HepG2 (cell line): ENCODE measurements around the gene YPEL3. TPM values are rescaled to one million over a fixed set of nuclear protein-coding genes. Genes with fewer than 3 reads are reported as not detected.

Experiments used
- AKAP8 ChIP-seq: sonication (generic); formaldehyde crosslinking; IDR thresholded peaks from 2 replicates; pipeline ENCODE4 v1.5.1; 2020; ENCODE audit warnings: mild to moderate bottlenecking, missing genetic modification reagents
- ATRX ChIP-seq: sonication (generic); formaldehyde crosslinking; IDR thresholded peaks from 2 replicates; pipeline ENCODE4 v1.4.0; 2020; ENCODE audit warnings: missing genetic modification reagents, borderline replicate concordance
- EP300 ChIP-seq, 3 experiments: sonication (generic) in 1 of 3; formaldehyde crosslinking in 1 of 3; IDR thresholded peaks; 2 replicates each; pipeline versions ENCODE4 v1.5.1 to v1.6.1; 2011 to 2020; ENCODE audit warnings: low read depth in 2 of 3, low read length in 2 of 3, borderline replicate concordance in 1 of 3, improper control_type of control experiment in 1 of 3, mild to moderate bottlenecking in 1 of 3, missing genetic modification reagents in 1 of 3, moderate library complexity in 1 of 3
- JUND ChIP-seq: sonication (generic); formaldehyde crosslinking; IDR thresholded peaks from 2 replicates; pipeline ENCODE4 v1.8.0; 2022; ENCODE audit warnings: mild to moderate bottlenecking, missing genetic modification reagents
- MXI1 ChIP-seq: IDR thresholded peaks from 3 replicates; pipeline ENCODE4 v1.6.1; 2012; ENCODE audit warnings: low read depth, low read length, inconsistent platforms, borderline replicate concordance
- PHF5A ChIP-seq: IDR thresholded peaks from one replicate; pipeline ENCODE4 v1.6.1; 2018; ENCODE audit warnings: low read depth, missing genetic modification reagents; ENCODE audit not compliant: unreplicated experiment
- POLR2AphosphoS5 ChIP-seq: IDR thresholded peaks from 2 replicates; pipeline ENCODE4 v1.6.1; 2012; ENCODE audit warnings: low read depth, low read length
- SP1 ChIP-seq, 2 experiments: fragments of 450-650 bp in 1 of 2; sonication (generic) in 1 of 2; formaldehyde crosslinking in 1 of 2; IDR thresholded peaks; 2 replicates each; pipeline versions ENCODE4 v1.4.0 to v1.6.1; 2016 to 2020; ENCODE audit warnings: missing genetic modification reagents in 1 of 2
- SRSF9 ChIP-seq: fragments of 200-400 bp; formaldehyde crosslinking; IDR thresholded peaks from 2 replicates; pipeline ENCODE4 v1.6.1; 2018; ENCODE audit warnings: borderline replicate concordance, mild to moderate bottlenecking, low read depth, low read length; ENCODE audit not compliant: insufficient read depth, poor library complexity, severe bottlenecking
- WIZ ChIP-seq: sonication (generic); formaldehyde crosslinking; IDR thresholded peaks from 2 replicates; pipeline ENCODE4 v1.5.1; 2020; ENCODE audit warnings: mild to moderate bottlenecking, missing genetic modification reagents
- ZKSCAN1 ChIP-seq: fragments of 150-350 bp; IDR thresholded peaks from 2 replicates; pipeline ENCODE4 v1.6.1; 2014; ENCODE audit warnings: low read length
- ZNF20 ChIP-seq: sonication (generic); formaldehyde crosslinking; IDR thresholded peaks from 2 replicates; pipeline ENCODE4 v1.4.0; 2020; ENCODE audit warnings: mild to moderate bottlenecking, moderate library complexity, missing genetic modification reagents
- ZNF547 ChIP-seq: sonication (generic); formaldehyde crosslinking; IDR thresholded peaks from 2 replicates; pipeline ENCODE4 v1.5.1; 2020; ENCODE audit warnings: mild to moderate bottlenecking, missing genetic modification reagents
- ZNF678 ChIP-seq: sonication (generic); formaldehyde crosslinking; IDR thresholded peaks from 2 replicates; pipeline ENCODE4 v1.4.0; 2020; ENCODE audit warnings: mild to moderate bottlenecking, missing genetic modification reagents
- polyA plus RNA-seq, 8 experiments: library from polyadenylated mRNA; depleted of rRNA in 3 of 8; stranded (reverse) in 7 of 8; unstranded in 1 of 8; fragments of >200 nt; fragmentation: Illumina TruSeq in 4 of 8; extraction: Trizol in 4 of 8; gene quantifications; 2 replicates each; pipeline versions ENCODE4 v1.2.1 to v1.2.3, GENCODE V29; 2011 to 2016; ENCODE audit warnings: low read depth in 4 of 8, missing spikeins in 1 of 8, mixed read lengths in 1 of 8; ENCODE audit not compliant: insufficient read depth in 1 of 8
- total RNA-seq, 5 experiments: library from RNA; depleted of rRNA; stranded (reverse); fragments of >200 nt; fragmentation: Illumina TruSeq; extraction: Trizol; gene quantifications; 2 replicates each; pipeline ENCODE4 v1.2.3, GENCODE V29; 2016; ENCODE audit warnings: low read depth in 1 of 5
- TF ChIP-seq, protein P1 (sequence below): IDR thresholded peaks from 2 replicates; pipeline ENCODE4 v1.6.1; 2016; ENCODE audit warnings: mild to moderate bottlenecking
- TF ChIP-seq, protein P2 (sequence below): sonication (generic); formaldehyde crosslinking; IDR thresholded peaks from 2 replicates; pipeline ENCODE4 v1.8.0; 2022; ENCODE audit warnings: low read depth, missing genetic modification reagents
- TF ChIP-seq, protein P3 (sequence below): sonication (generic); formaldehyde crosslinking; IDR thresholded peaks from 2 replicates; pipeline ENCODE4 v1.4.0; 2020; ENCODE audit warnings: mild to moderate bottlenecking, missing genetic modification reagents
- TF ChIP-seq, protein P4 (sequence below): sonication (generic); formaldehyde crosslinking; IDR thresholded peaks from 2 replicates; pipeline ENCODE4 v1.8.0; 2022; ENCODE audit warnings: missing genetic modification reagents, mild to moderate bottlenecking, borderline replicate concordance
- TF ChIP-seq, protein P5 (sequence below): sonication (generic); formaldehyde crosslinking; IDR thresholded peaks from 2 replicates; pipeline ENCODE4 v1.9.0; 2022; ENCODE audit warnings: missing genetic modification reagents, mild to moderate bottlenecking, borderline replicate concordance
- TF ChIP-seq, protein P6 (sequence below), 2 experiments: fragments of 450-650 bp in 1 of 2; sonication (generic) in 1 of 2; formaldehyde crosslinking; IDR thresholded peaks; 2 replicates each; pipeline versions ENCODE4 v1.5.0 to v1.8.0; 2020 to 2022; ENCODE audit warnings: mild to moderate bottlenecking in 1 of 2, missing genetic modification reagents in 1 of 2

Gene YPEL3
- total and polyA plus RNA-seq, 2 of the 13 experiments (the other 11 are each of a cell fraction or from before 2014, with no cell fraction given): 5.4 to 47.0 TPM

DNA sequence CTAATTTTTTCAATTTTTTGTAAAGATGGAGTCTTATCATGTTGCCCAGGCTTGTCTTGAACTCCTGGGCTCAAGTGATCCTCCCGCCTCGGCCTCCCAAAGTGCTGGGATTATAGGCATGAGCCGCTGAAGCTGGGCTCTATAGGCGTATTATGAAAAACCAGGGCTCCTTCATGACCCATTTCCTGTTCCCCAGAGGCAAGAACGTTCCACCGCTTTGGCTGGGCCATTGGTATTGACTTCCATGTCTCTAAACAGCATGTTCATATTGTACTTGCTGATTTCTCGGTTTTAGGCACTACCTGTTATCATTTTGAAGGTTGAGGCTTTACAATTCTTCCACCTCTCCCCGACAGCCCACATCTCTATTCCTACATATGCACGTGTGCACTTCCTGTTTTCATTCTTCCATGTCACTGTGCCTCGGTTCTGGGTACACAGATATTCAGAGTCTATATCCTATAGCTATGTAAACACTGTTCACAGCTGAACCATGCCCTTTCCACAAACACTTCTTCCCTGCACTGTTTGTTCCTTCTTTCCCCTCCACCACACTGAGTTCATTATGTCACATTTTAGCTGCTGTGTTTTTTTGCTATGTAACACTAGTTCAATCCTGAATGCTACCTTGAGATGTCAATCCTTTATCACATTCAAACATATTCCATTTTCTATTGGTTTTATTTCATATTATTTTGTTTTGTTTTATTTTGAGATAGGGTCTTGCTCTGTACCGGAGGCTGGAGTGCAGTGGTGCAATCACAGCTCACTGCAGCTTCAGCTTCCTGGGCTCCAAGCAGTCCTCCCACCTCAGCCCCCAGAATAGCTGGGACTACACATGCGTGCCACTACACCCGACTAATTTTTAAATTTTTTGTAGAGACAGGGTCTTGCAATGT lies 43.8 kb upstream of the YPEL3 start (continued):
- TF ChIP-seq, protein P1, sequence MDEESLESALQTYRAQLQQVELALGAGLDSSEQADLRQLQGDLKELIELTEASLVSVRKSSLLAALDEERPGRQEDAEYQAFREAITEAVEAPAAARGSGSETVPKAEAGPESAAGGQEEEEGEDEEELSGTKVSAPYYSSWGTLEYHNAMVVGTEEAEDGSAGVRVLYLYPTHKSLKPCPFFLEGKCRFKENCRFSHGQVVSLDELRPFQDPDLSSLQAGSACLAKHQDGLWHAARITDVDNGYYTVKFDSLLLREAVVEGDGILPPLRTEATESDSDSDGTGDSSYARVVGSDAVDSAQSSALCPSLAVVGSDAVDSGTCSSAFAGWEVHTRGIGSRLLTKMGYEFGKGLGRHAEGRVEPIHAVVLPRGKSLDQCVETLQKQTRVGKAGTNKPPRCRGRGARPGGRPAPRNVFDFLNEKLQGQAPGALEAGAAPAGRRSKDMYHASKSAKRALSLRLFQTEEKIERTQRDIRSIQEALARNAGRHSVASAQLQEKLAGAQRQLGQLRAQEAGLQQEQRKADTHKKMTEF (CRISPR knock-in tag): peak; percentile 97
- TF ChIP-seq SRSF9: no peak
- peak; percentile 92; the same call in 2 of the 3 replicates for TF ChIP-seq MXI1
- TF ChIP-seq, protein P2, sequence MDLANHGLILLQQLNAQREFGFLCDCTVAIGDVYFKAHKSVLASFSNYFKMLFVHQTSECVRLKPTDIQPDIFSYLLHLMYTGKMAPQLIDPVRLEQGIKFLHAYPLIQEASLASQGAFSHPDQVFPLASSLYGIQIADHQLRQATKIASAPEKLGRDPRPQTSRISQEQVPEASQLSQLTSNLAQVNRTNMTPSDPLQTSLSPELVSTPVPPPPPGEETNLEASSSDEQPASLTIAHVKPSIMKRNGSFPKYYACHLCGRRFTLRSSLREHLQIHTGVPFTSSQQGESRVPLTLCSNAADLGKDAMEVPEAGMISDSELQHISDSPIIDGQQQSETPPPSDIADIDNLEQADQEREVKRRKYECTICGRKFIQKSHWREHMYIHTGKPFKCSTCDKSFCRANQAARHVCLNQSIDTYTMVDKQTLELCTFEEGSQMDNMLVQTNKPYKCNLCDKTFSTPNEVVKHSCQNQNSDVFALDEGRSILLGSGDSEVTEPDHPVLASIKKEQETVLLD (CRISPR knock-in tag): peak; percentile 58; the same call in 1 of the 2 replicates
- peak; percentile 64 to 92; a peak in 3 of 4 replicates for TF ChIP-seq EP300 (IDR thresholded peaks at IDR 0.05; ENCODE audit: low read depth in 2 of 2, low read length in 2 of 2)
- TF ChIP-seq EP300 (CRISPR knock-in tag; IDR thresholded peaks at IDR 0.05; ENCODE audit: borderline replicate concordance): peak; percentile 89
- TF ChIP-seq ZKSCAN1: peak; percentile 67; the same call in 1 of the 2 replicates
- TF ChIP-seq ZNF678: peak; percentile 18; the same call in 1 of the 2 replicates
- TF ChIP-seq, protein P3, sequence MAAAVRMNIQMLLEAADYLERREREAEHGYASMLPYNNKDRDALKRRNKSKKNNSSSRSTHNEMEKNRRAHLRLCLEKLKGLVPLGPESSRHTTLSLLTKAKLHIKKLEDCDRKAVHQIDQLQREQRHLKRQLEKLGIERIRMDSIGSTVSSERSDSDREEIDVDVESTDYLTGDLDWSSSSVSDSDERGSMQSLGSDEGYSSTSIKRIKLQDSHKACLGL (CRISPR knock-in tag): no peak; the same call in 1 of the 2 replicates
- TF ChIP-seq POLR2AphosphoS5: peak; percentile 48
- TF ChIP-seq, protein P4, sequence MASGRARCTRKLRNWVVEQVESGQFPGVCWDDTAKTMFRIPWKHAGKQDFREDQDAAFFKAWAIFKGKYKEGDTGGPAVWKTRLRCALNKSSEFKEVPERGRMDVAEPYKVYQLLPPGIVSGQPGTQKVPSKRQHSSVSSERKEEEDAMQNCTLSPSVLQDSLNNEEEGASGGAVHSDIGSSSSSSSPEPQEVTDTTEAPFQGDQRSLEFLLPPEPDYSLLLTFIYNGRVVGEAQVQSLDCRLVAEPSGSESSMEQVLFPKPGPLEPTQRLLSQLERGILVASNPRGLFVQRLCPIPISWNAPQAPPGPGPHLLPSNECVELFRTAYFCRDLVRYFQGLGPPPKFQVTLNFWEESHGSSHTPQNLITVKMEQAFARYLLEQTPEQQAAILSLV: no peak; the same call in 1 of the 2 replicates
- TF ChIP-seq ZNF547 (CRISPR knock-in tag): no peak
- TF ChIP-seq ATRX: no peak
- 0 out of 2 replicates have a peak, but pooled peaks have one; percentile 7 for TF ChIP-seq WIZ (CRISPR knock-in tag)
- TF ChIP-seq, protein P5, sequence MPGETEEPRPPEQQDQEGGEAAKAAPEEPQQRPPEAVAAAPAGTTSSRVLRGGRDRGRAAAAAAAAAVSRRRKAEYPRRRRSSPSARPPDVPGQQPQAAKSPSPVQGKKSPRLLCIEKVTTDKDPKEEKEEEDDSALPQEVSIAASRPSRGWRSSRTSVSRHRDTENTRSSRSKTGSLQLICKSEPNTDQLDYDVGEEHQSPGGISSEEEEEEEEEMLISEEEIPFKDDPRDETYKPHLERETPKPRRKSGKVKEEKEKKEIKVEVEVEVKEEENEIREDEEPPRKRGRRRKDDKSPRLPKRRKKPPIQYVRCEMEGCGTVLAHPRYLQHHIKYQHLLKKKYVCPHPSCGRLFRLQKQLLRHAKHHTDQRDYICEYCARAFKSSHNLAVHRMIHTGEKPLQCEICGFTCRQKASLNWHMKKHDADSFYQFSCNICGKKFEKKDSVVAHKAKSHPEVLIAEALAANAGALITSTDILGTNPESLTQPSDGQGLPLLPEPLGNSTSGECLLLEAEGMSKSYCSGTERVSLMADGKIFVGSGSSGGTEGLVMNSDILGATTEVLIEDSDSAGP (CRISPR knock-in tag): no peak
- no peak for TF ChIP-seq JUND
- TF ChIP-seq, protein P6, sequence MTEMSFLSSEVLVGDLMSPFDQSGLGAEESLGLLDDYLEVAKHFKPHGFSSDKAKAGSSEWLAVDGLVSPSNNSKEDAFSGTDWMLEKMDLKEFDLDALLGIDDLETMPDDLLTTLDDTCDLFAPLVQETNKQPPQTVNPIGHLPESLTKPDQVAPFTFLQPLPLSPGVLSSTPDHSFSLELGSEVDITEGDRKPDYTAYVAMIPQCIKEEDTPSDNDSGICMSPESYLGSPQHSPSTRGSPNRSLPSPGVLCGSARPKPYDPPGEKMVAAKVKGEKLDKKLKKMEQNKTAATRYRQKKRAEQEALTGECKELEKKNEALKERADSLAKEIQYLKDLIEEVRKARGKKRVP (CRISPR knock-in tag; IDR thresholded peaks at IDR 0.05): peak in 1 of 2 experiments; percentile 80; a peak in 2 of 4 replicates
- no peak for TF ChIP-seq SP1 (IDR thresholded peaks at IDR 0.05)
- peak; percentile 48 for TF ChIP-seq SP1 (CRISPR knock-in tag; IDR thresholded peaks at IDR 0.05)
- TF ChIP-seq AKAP8 (CRISPR knock-in tag): no peak
- peak; percentile 93 for TF ChIP-seq PHF5A (CRISPR knock-in tag)
- TF ChIP-seq ZNF20: no peak
